Measurements from ENCODE around the gene DSPP. TPM values are rescaled to one million over a fixed set of nuclear protein-coding genes. Genes with fewer than 3 reads are reported as not detected.

Gene DSPP
- total and polyA plus RNA-seq, 2 of the 8 experiments (the other 6 are each of a cell fraction or from before 2014, with no cell fraction given) = not detected

DNA sequence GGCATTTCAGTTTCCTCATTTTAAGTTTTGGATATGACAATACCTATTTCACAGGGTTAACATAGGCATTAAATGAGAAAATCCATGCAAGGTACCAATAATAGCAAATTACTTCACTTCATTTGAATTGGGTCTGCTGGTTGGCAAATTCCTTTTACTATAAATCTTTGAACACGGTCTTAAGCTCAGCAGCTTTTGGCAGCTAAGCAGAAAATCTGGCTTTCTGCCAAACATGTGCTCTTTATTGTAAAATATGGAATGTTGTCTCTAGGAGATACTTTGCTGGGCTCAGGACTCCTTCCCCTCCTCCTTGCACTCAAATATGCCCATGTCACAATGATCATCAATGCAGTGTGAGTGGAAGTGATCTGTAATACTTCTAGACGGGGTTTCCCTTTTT, 24.9 kb downstream of the DSPP start:
- no peak overlapping the region for H2BK20ac ChIP-seq (ENCODE audit: low read length)
- no peaks in the 10 kb centered on the region for H3K79me1 ChIP-seq (ENCODE audit: low read depth, low read length)
- TF ChIP-seq SUZ12 (IDR thresholded peaks at IDR 0.05; ENCODE audit: low read length) = no peak
- no peak for TF ChIP-seq POU5F1 (IDR thresholded peaks at IDR 0.05; ENCODE audit: low read depth, low read length)
- TF ChIP-seq CHD2 (IDR thresholded peaks at IDR 0.05; ENCODE audit: low read length) = no peak
- TF ChIP-seq ATF2 (IDR thresholded peaks at IDR 0.05; ENCODE audit: low read length) = no peak
- TF ChIP-seq POLR2A (IDR thresholded peaks at IDR 0.05; ENCODE audit: control extremely low read depth in 1 of 2, low read depth in 2 of 2, low read length in 2 of 2) = no peak
- TF ChIP-seq, protein P1, sequence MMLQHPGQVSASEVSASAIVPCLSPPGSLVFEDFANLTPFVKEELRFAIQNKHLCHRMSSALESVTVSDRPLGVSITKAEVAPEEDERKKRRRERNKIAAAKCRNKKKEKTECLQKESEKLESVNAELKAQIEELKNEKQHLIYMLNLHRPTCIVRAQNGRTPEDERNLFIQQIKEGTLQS (IDR thresholded peaks at IDR 0.05; ENCODE audit: insufficient read depth, low read depth, low read length) = no peak
- TF ChIP-seq JUN (IDR thresholded peaks at IDR 0.05; ENCODE audit: low read depth, low read length) = no peak
- POLR2A ChIA-PET (ENCODE audit: partially characterized antibody) = no interaction called here
- H3K4ac ChIP-seq (replicated peaks; ENCODE audit: insufficient read length, low read depth, low read length) = no peak overlapping the region
- no peaks in the 10 kb centered on the region; a peak in 2 of 7 replicates for H3K4me1 ChIP-seq (replicated peaks in 1 of 4; ENCODE audit: control insufficient read depth in 3 of 4, insufficient read depth in 4 of 4, low read length in 3 of 4)
- H3K18ac ChIP-seq (ENCODE audit: extremely low read depth, low read length) = no peak overlapping the region
- H3K56ac ChIP-seq (replicated peaks; ENCODE audit: insufficient read length, low read depth, low read length) = no peak overlapping the region
- H3K23ac ChIP-seq (ENCODE audit: insufficient read length) = no peak overlapping the region
- no peaks in the 10 kb centered on the region; a peak in 1 of 4 replicates for H3K9me3 ChIP-seq (ENCODE audit: insufficient read depth in 2 of 2, low read depth in 1 of 2, low read length in 1 of 2)
- H4K8ac ChIP-seq (ENCODE audit: extremely low read depth, insufficient read depth, low read length) = no peak overlapping the region
- no peak overlapping the region for H4K91ac ChIP-seq (replicated peaks; ENCODE audit: insufficient read length, low read length)
- H2AFZ ChIP-seq (ENCODE audit: low read length) = no peak overlapping the region
- H3K4me3 ChIP-seq (ENCODE audit: extremely low read depth in 1 of 4, insufficient read depth in 2 of 4, low read depth in 3 of 4, low read length in 4 of 4) = no peak overlapping the region
- CTCF ChIA-PET (ENCODE audit: partially characterized antibody) = interaction anchor here (0.9 kb wide), 1 partner anchor 216 kb away, joined by 3 read pairs; no protein-coding TSS in a partner anchor
- no peaks in the 10 kb centered on the region for H3K27me3 ChIP-seq (replicated peaks in 1 of 4; ENCODE audit: control insufficient read depth in 3 of 4, extremely low read depth in 1 of 4, insufficient read depth in 3 of 4, low read length in 3 of 4)
- H3K79me2 ChIP-seq (ENCODE audit: control insufficient read depth in 1 of 2, insufficient read depth in 2 of 2, low read length in 2 of 2) = no peaks in the 10 kb centered on the region
- H2AK5ac ChIP-seq (ENCODE audit: low read depth, low read length) = no peak overlapping the region
- H3K23me2 ChIP-seq (ENCODE audit: low read depth, low read length) = no peaks in the 10 kb centered on the region
- no peak for DNase-seq (ENCODE audit: low read depth in 1 of 2, low spot score in 2 of 2)
- H3K36me3 ChIP-seq (ENCODE audit: control insufficient read depth in 2 of 4, insufficient read depth in 4 of 4, low read length in 3 of 4) = no peaks in the 10 kb centered on the region
- H3K9ac ChIP-seq (replicated peaks in 1 of 4; ENCODE audit: extremely low read depth in 1 of 4, low read depth in 3 of 4, low read length in 3 of 4) = no peak overlapping the region
- no peak overlapping the region for H2BK5ac ChIP-seq (ENCODE audit: low read depth, low read length)
- no peak overlapping the region for H2BK12ac ChIP-seq (ENCODE audit: low read depth, low read length)
- no peak overlapping the region for H3K14ac ChIP-seq (ENCODE audit: insufficient read length)
- 83% methylated on average over 2 of the region's 2 CpGs; no CpG with 5 or more reads in 1 of the 2 experiments for WGBS, 2 experiments (ENCODE audit: extremely low coverage in 1 of 2, insufficient coverage in 1 of 2, insufficient read length in 1 of 2, insufficient replicate concordance in 2 of 2, low coverage in 1 of 2, low lambda C conversion rate in 2 of 2, missing lambda C conversion rate in 1 of 2)
- FAIRE-seq = no peak
- H3K4me2 ChIP-seq (ENCODE audit: insufficient read depth in 1 of 2, low read depth in 2 of 2, low read length in 2 of 2) = no peak overlapping the region
- no peak overlapping the region for H2BK15ac ChIP-seq (ENCODE audit: low read length)
- H4K20me1 ChIP-seq (replicated peaks in 1 of 2; ENCODE audit: control insufficient read depth in 1 of 2, insufficient read depth in 2 of 2, low read length in 2 of 2) = no peaks in the 10 kb centered on the region
- no peak overlapping the region for H2BK120ac ChIP-seq (replicated peaks; ENCODE audit: low read depth, low read length)
- H4K5ac ChIP-seq (ENCODE audit: insufficient read length, low read depth, low read length) = no peak overlapping the region
- no peak overlapping the region for H3K27ac ChIP-seq (ENCODE audit: low read depth, low read length)
